ENCODE results near the gene AHCYL1. TPM values are rescaled to one million over a fixed set of nuclear protein-coding genes. Genes with fewer than 3 reads are reported as not detected.

AHCYL1 gene
- total RNA-seq, 2 donors from 2014 or later, result 78.9 to 96.0 TPM

DNA sequence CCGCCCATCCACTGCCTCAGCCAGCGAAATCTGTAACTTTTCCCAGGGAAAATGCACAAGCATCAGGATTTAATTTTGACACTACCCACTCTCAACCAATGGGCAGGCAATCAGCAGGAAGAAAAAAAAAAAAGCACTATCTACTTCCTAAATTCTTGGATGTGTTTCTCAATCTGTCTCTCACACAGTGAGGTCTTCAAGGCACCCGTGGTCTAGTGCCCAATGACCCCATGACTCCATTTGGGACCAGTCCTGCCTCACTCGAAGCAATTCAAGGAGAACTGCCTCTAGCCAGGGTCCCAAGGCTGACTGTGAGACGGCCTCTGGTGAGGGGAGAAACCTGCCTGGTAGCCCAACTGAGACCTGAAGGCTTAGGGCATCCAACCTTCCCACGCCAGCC, 38.1 kb upstream of the AHCYL1 start:
- Mint-ChIP-seq H3K27ac (no peak overlapping the region), H3K27me3 (ENCODE audit: insufficient read depth) (peaks cover 10% of the 10 kb centered on the region), H3K9me3 (no peaks in the 10 kb centered on the region), H3K4me3 (no peak overlapping the region), H3K4me1 (peaks cover 11% of the 10 kb centered on the region), H3K36me3 (ENCODE audit: low read depth) (no peaks in the 10 kb centered on the region)
- Histone ChIP-seq H3K27ac (ENCODE audit: low read depth, low read length) (no peak overlapping the region), H3K27me3 (ENCODE audit: control insufficient read depth, insufficient read depth, low read length, poor library complexity, severe bottlenecking) (no peaks in the 10 kb centered on the region), H3K4me1 (ENCODE audit: control insufficient read depth, insufficient read depth, low read length) (peaks cover 4% of the 10 kb centered on the region), H3K4me3 (ENCODE audit: low read length) (no peak overlapping the region), H3K9me3 (ENCODE audit: control insufficient read depth, low read length) (no peaks in the 10 kb centered on the region), H3K36me3 (ENCODE audit: control insufficient read depth, insufficient read depth, low read length) (no peaks in the 10 kb centered on the region), H3K9ac (ENCODE audit: extremely low read depth, low read length, poor library complexity, severe bottlenecking) (no peak overlapping the region)
- DNase-seq, result no peak
- TF ChIP-seq, protein P1, sequence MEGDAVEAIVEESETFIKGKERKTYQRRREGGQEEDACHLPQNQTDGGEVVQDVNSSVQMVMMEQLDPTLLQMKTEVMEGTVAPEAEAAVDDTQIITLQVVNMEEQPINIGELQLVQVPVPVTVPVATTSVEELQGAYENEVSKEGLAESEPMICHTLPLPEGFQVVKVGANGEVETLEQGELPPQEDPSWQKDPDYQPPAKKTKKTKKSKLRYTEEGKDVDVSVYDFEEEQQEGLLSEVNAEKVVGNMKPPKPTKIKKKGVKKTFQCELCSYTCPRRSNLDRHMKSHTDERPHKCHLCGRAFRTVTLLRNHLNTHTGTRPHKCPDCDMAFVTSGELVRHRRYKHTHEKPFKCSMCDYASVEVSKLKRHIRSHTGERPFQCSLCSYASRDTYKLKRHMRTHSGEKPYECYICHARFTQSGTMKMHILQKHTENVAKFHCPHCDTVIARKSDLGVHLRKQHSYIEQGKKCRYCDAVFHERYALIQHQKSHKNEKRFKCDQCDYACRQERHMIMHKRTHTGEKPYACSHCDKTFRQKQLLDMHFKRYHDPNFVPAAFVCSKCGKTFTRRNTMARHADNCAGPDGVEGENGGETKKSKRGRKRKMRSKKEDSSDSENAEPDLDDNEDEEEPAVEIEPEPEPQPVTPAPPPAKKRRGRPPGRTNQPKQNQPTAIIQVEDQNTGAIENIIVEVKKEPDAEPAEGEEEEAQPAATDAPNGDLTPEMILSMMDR (conservative IDR thresholded peaks at IDR 0.05), result no peak
- 90 to 100% methylated on average over 3 to 6 of the region's 6 CpGs for WGBS, 2 experiments (ENCODE audit: insufficient coverage in 1 of 2, insufficient read length in 1 of 2)

DNA sequence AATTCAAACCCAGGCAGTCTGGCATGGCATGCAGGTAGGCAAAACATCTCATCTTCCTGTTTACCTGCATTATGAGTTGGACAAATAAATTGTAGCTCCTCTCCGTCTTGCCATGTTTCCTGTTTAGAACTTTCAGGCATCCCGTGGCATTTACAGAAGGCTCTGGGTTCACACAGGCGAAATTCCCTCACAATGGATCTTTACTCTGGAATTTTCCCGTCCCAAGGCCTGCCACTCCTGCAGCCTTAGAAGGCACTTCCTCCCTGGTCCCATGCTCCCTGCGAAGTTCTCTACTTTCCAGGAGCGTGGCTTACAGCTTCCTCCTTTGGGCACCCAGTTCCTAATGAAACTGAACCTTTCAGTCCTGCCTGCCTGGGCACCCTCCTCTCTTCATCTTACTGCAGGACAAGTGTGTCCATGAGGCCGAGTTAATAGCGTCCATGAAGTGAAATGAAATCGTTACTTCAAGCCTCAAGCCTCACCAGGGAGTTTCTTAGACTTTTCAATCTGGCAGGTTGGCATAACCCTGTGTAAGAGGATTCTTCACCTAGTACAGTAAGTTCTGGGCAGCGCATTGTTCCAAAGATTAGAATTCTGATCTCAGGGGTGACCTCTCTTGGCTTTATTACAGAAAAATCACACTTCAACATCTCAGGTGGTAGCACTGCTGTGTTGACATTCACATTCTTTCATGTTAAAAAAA, 36.8 kb upstream of the AHCYL1 start:
- peak; percentile 71 for DNase-seq
- WGBS, 2 experiments (ENCODE audit: insufficient coverage in 1 of 2, insufficient read length in 1 of 2), result 84 to 85% methylated on average over 10 of the region's 10 CpGs
- no peak overlapping the region for H3K4me3 Mint-ChIP-seq
- H3K36me3 Mint-ChIP-seq (ENCODE audit: low read depth), result no peaks in the 10 kb centered on the region
- H3K36me3 ChIP-seq (ENCODE audit: control insufficient read depth, insufficient read depth, low read length), result no peaks in the 10 kb centered on the region
- TF ChIP-seq, protein P1 (conservative IDR thresholded peaks at IDR 0.05), result no peak
- peaks cover 10% of the 10 kb centered on the region for H3K27me3 Mint-ChIP-seq (ENCODE audit: insufficient read depth)
- H3K9ac ChIP-seq (ENCODE audit: extremely low read depth, low read length, poor library complexity, severe bottlenecking), result no peak overlapping the region
- H3K27me3 ChIP-seq (ENCODE audit: control insufficient read depth, insufficient read depth, low read length, poor library complexity, severe bottlenecking), result no peaks in the 10 kb centered on the region
- peak overlapping the region; percentile 56 for H3K27ac Mint-ChIP-seq
- H3K4me1 Mint-ChIP-seq, result peaks cover 11% of the 10 kb centered on the region
- no peaks in the 10 kb centered on the region for H3K9me3 Mint-ChIP-seq
- no peaks in the 10 kb centered on the region for H3K9me3 ChIP-seq (ENCODE audit: control insufficient read depth, low read length)
- no peak overlapping the region for H3K4me3 ChIP-seq (ENCODE audit: low read length)
- H3K27ac ChIP-seq (ENCODE audit: low read depth, low read length), result no peak overlapping the region
- H3K4me1 ChIP-seq (ENCODE audit: control insufficient read depth, insufficient read depth, low read length), result peaks cover 4% of the 10 kb centered on the region

DNA sequence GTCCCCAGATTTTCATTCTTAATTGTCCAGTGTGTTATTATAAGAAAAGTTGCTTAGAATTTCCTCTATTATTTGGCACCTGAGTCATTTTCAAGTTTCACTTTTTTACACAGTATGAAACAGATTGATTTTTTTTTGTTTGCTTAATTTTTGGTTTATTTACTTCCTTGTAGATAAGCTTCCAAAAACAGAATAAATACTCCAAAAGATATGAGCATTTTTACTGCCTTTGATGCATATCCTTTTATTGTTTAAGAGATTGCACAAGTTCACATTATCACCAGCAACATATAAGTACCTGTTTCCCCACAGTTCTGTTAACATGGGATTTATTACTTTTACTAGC, 36.3 kb upstream of the AHCYL1 start:
- H3K9me3 Mint-ChIP-seq, result no peaks in the 10 kb centered on the region

More for the DNA sequence above, 36.3 kb upstream of the AHCYL1 start:
- Mint-ChIP-seq H3K4me3 (no peak overlapping the region), H3K4me1 (peaks cover 11% of the 10 kb centered on the region), H3K27ac (no peak overlapping the region), H3K27me3 (ENCODE audit: insufficient read depth) (peaks cover 10% of the 10 kb centered on the region), H3K36me3 (ENCODE audit: low read depth) (no peaks in the 10 kb centered on the region)
- H3K36me3 ChIP-seq (ENCODE audit: control insufficient read depth, insufficient read depth, low read length), result no peaks in the 10 kb centered on the region
- H3K4me3 ChIP-seq (ENCODE audit: low read length), result no peak overlapping the region
- H3K27me3 ChIP-seq (ENCODE audit: control insufficient read depth, insufficient read depth, low read length, poor library complexity, severe bottlenecking), result no peaks in the 10 kb centered on the region
- DNase-seq, result no peak
- H3K27ac ChIP-seq (ENCODE audit: low read depth, low read length), result no peak overlapping the region
- H3K9ac ChIP-seq (ENCODE audit: extremely low read depth, low read length, poor library complexity, severe bottlenecking), result no peak overlapping the region
- H3K9me3 ChIP-seq (ENCODE audit: control insufficient read depth, low read length), result no peaks in the 10 kb centered on the region
- TF ChIP-seq, protein P1 (conservative IDR thresholded peaks at IDR 0.05), result no peak
- peaks cover 4% of the 10 kb centered on the region for H3K4me1 ChIP-seq (ENCODE audit: control insufficient read depth, insufficient read depth, low read length)

All from endodermal cell (in vitro differentiated cells).